Renal cortical epithelial cell (primary cell): ENCODE results near the gene SGSM2. TPM values are rescaled to one million over a fixed set of nuclear protein-coding genes. Genes with fewer than 3 reads are reported as not detected.

ENCODE experiments used
- DNase-seq: peaks from one replicate; pipeline ENCODE4 v3.0.0-alpha.2; 2011; ENCODE audit warnings: low read depth
- total RNA-seq: library from RNA; depleted of rRNA; stranded (reverse); fragments of >200 nt; gene quantifications from 2 replicates; pipeline ENCODE4 v1.2.3, GENCODE V29; 2014

SGSM2 gene
- total RNA-seq, 1 donor from 2014 or later = 55.1 TPM

DNA sequence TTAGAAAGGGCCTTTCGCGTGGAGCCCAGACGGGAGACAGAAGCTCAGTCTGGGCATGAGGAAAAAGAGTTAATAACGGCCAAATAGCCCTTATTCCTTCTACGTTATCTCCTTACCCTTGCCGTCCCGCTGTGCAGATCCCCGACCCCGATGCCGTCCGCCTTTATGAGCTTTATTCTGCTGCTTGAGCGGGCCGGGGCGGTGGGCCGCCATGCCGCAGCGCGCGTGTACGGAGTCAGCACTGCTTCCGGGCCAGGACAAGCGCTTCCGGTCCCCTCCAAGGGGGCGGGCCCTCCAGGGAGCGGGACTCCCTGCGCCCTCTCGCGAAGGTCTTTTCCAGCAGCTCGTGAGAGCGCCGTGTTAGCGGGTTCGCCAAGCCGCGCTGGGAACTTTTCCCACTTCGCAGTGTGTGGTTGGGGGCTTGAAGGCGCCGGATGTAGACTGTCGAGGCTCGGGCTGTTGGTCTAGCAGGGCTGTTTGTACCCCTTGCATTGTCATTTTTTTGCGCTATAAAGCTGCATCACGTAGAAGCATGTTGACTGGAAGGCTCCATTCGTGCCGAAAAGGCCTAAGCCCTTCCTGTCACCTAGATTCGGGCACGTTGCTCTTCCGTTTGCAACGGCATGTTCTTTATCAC, 968 bp upstream of the SGSM2 start, which contains the start of gene TSR1:
Gene TSR1, minus strand, starts transcription at position 243 of the 637 bp plus-strand sequence. Its CDS starts 30 bp downstream, at position 213.
- peak; percentile 75 for DNase-seq

- DNase-seq = peak; percentile 11
Measured at GRCh38 chr17:2337544-2338314, 428 bp downstream of the SGSM2 start.

- DNase-seq = peak; percentile 23
Measured at GRCh38 chr17:2338315-2338657, 985 bp downstream of the SGSM2 start.

DNA sequence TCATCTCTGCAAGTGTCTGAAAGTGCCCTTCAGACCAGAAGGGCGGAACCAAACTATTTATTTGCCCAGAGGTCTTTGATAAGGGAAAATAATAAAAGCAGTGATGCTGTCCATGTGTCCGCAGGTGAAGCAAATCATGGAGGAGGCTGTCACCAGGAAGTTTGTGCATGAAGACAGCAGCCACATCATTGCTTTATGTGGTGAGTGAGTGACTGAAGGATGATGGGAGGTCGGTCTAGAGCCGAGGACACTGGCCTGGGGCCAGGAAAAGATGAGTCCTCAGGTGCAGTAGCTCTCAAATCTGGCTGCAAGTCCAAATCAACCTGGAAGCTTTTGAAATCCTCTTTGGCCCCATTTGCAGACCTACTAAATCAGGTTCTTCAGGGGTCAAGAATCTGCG, 6.1 kb downstream of the SGSM2 start:
- no peak for DNase-seq

DNA sequence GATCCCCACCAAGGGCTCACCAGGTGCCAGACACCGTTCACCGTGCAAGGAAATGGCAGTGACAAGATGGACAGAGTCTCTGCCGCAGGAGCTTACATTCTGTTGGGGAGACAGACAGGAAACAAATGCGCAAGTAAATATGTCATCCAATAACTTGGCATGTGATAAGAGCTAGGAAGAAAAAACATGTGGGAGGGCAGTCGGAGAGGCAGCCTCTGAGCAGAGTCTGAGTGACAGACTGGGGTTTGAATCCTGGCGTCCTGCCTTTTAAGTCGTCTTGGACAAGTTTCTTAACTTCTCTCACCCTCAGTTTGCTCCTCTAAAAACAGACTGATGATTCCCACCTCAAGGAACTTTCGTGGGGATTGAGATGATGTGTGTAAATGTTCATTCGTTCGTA, 7.2 kb downstream of the SGSM2 start:
- no peak for DNase-seq

- no peak for DNase-seq
Measured at GRCh38 chr17:2346475-2346874, 9.2 kb downstream of the SGSM2 start.

DNA sequence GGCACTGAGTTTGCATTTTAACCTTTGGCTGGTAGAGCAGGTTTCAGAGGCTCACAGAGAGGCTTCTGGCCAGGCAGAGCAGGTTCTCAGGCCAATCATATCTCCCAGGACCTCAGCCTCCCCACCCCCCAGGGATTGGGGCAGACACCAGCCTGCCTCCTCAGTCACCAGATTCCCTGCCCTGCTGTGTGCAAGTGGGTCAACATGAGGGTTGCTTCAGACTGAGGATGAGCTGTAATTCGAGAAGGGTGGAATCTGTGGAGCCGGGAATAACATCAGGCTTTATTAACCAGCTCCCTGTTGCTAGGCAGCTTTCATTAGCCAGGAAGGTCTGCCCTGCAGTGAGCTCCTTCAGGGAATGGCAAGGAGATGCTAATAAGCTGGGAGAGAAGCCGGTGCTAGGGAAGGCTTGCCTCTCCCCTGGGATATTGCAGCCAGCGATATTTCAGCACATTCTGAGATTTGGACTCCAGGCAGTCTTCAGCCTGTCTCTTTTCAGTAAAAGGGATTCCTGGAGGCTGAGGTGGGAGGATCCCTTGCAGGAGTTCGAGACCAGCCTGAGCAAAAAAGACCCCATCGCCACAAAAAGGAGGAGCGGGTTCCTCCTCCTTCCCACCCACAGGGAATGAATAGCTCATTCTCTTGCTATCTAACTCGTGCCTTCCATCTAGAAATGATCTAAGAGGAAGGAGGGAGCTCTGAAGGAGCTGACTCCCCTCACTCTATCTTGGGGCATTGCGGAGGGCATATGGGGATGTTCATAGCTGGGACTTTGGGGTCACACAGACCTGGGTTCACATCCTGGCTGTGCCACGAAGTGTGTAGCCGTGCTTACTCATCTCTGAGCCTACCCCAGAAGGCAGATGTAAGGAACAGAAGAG, 10.7 kb downstream of the SGSM2 start:
- DNase-seq = peak; percentile 90

- DNase-seq = no peak
Measured at GRCh38 chr17:2351269-2351668, 14.0 kb downstream of the SGSM2 start.

- no peak for DNase-seq
Measured at GRCh38 chr17:2354311-2354710, 17.0 kb downstream of the SGSM2 start.

DNA sequence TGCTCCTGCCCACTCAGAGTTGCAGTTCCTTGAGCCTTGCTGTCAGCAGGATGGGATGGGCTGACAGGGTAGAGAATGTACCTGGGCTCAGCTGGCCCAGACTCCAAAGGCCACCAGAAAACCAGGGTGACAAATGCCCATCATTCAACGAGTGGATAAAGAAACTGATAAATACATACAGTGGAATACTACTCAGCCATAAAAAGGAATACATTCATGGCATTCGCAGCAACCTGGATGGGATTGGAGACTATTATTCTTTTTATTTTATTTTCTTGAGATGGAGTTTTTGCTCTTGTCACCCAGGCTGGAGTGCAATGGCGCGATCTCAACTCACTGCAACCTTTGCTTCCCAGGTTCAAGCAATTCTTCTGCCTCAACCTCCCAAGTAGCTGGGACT, 19.9 kb downstream of the SGSM2 start:
- DNase-seq = no peak

GRCh38 chr17:2357931-2358434, 20.7 kb downstream of the SGSM2 start:
- no peak for DNase-seq

DNA sequence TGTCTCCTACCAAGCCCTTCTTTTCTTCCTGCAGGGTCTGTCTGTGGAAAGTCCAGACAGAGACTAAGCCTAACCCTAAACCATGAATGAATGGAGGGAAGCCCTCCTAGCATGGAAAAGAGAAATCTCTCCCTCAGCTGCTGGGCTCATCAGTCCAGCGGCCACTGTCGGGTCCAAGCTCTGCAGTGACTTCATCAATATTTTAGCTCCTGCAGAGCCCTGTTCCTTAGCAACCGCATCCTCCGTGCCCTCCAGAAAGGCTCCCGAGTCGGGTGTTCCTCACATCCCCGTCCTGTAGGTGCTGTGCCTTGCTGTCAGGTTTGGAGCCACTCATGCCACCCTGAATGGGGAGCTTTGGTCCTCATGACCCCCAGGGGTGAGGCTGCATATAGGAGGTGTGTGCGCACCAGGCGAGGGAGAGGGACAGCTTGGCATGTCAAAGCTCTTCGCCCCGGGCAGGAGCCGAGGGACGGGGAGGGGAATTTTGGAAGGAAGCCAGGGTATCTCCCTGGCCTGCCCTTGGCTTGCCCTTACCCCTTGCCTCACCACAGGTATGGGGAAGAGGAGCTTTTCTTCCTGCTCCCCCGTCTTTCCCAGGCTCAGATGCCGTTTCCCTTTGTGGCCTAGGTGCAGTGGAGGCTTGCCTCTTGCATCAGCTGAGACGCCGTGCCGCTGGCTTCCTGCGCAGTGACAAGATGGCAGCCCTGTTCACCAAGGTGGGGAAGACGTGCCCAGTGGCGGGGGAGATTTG, 23.9 kb downstream of the SGSM2 start:
- no peak for DNase-seq

- DNase-seq = no peak
Measured at GRCh38 chr17:2362016-2362415, 24.7 kb downstream of the SGSM2 start.

DNA sequence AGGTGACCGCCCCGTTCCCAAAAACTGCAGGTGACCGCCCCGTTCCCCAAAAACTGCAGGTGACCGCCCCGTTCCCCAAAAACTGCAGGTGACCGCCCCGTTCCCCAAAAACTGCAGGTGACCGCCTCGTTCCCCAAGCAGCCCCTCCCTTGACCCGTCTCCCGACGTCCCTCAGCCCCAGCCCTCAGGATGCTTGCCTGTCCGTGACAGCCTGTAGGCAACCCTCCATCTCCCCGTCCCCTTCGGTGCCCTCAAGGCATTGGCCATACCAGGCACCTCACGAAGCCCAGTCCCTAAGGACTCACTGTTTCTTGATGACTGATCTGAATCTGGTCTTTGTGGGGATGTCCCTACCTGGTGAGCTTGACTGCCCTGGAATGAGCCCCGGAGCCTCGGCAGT, 25.1 kb downstream of the SGSM2 start:
- no peak for DNase-seq

- DNase-seq = no peak
Measured at GRCh38 chr17:2362881-2363280, 25.6 kb downstream of the SGSM2 start.

DNA sequence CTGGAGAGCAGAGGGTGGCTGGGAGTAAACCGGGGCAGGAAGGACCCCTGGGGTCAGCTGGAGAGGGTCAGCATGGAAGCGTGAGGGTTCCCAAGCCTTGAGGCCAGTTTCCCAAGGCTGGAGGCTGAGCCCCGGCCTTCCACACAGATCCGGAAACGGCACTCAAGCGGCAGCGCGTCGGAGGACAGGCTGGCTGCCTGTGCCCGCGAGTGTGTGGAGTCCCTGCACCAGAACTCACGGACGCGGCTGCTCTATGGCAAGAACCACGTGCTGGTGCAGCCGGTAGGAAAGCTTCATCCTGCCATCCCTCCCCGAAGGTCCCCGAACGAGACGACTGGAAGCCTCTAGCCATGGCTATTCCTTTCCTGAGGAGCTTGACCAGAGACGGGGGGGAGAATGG, 26.0 kb downstream of the SGSM2 start:
- DNase-seq = no peak

DNA sequence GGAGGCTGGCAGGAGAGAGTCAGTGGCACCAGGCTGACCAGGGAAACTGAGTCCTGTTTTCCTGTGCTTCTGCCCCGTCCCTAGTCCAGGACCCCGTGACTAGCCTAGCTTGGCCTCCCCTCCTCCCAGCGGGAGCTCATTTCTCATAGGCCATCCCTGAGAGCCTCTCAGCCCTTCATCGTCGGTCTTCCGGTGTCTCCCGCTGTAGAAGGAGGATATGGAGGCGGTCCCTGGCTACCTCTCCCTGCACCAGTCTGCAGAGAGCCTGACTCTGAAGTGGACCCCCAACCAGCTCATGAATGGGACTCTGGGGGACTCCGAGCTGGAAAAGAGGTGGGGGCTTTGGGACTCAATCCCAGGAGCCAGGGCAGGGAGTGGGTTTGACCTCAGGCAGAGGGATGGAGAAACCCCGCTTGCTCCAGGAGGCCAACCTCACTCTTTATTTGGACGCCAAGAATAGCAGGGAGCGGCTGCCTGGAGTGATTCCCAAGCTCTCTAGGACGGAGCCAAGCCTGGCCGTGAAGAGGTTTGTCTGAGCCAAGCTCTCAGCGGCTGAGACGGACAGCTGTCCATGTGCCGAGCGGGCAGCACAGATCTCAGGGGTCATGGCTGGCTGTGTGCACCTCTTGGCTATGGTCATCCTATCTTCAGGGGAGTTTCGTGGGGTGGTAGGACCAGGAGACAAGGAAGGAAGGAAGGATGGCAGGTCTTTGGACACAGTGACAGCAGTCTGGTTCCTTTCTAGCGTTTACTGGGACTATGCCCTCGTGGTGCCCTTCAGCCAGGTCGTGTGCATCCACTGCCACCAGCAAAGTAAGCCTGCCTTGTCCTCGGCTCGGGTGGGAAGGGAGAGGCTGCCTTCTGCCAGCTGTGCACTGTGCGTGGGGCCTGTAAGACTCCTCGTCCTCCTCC, 26.8 kb downstream of the SGSM2 start:
- no peak for DNase-seq

GRCh38 chr17:2364763-2365116, 27.4 kb downstream of the SGSM2 start:
- DNase-seq = no peak

DNA sequence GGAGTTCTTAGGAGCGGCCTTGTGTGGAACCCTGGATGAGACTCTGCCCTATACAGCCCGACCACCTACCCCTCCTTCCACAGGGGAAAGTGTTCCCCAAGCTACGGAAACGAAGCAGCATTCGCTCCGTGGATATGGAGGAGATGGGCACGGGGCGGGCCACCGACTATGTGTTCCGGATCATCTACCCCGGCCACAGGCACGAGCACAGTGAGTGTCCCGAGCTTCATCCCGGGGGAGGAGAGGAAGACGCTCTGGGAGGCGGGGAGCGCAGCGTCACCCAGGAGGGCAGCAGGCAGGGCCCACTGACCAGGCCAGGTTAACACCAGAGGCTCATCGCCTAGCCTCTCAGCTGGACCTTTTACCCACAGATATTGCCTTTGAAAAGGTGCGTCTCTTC, 27.8 kb downstream of the SGSM2 start:
- no peak for DNase-seq

GRCh38 chr17:2366747-2367494, 29.6 kb downstream of the SGSM2 start:
- DNase-seq = no peak
